Measurements from ENCODE around the gene THAP12. TPM values are rescaled to one million over a fixed set of nuclear protein-coding genes. Genes with fewer than 3 reads are reported as not detected.

THAP12 gene
- total and polyA plus RNA-seq, 4 donors = 5.6 to 21.9 (median 13.7) TPM

DNA sequence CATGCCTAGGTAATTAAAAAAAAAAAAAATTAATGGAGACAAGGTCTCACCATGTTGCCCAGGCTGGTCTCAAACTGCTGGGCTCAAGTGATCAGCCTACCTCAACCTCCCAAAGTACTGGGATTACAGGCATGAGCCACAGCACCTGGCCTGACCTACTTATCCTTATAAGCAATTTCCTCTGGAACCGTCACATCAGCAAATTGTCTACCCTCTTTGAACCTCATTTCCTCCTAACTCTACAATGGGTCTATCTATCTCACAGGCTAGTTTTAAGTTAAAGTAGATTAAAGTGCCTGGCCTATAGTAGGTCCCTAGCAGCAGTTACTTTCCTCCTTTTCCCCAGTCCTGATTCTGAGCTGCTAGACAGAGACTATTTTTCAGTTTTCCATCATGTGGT lies 43.5 kb downstream of the THAP12 start (continued):
- no peak for TF ChIP-seq EGR1 (IDR thresholded peaks at IDR 0.05; ENCODE audit: low read depth in 2 of 2)
- no peak for TF ChIP-seq SP1 (IDR thresholded peaks at IDR 0.05)
- TF ChIP-seq, protein P1, sequence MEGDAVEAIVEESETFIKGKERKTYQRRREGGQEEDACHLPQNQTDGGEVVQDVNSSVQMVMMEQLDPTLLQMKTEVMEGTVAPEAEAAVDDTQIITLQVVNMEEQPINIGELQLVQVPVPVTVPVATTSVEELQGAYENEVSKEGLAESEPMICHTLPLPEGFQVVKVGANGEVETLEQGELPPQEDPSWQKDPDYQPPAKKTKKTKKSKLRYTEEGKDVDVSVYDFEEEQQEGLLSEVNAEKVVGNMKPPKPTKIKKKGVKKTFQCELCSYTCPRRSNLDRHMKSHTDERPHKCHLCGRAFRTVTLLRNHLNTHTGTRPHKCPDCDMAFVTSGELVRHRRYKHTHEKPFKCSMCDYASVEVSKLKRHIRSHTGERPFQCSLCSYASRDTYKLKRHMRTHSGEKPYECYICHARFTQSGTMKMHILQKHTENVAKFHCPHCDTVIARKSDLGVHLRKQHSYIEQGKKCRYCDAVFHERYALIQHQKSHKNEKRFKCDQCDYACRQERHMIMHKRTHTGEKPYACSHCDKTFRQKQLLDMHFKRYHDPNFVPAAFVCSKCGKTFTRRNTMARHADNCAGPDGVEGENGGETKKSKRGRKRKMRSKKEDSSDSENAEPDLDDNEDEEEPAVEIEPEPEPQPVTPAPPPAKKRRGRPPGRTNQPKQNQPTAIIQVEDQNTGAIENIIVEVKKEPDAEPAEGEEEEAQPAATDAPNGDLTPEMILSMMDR (IDR thresholded peaks at IDR 0.05; ENCODE audit: low read depth, low read length, missing input control) = no peak

DNA sequence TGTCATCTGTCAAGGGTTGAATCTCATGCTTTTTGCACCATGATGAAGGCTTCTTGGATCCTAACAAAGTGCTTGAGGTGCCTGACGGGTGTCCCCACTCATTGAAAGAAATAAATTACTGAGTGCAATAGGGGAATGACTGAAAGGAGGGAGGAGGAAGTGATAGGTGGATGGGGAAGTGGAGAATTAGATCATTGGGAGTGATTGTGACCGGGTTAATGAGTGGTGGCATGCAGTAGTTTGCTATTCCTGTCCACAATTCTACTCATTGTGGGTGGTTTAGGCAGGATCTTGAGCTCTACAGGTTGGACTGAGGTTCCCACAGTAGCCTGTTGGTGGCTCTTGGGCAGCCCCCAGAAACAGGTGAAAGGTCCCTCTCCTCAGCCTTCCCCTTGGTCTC lies 44.3 kb downstream of the THAP12 start:
- Histone ChIP-seq H3K4me3 (ENCODE audit: low read depth in 1 of 3, low read length in 3 of 3) (no peak overlapping the region), H3K36me3 (ENCODE audit: control insufficient read depth in 4 of 4, insufficient read depth in 3 of 4, low read depth in 1 of 4, low read length in 3 of 4) (no peaks in the 10 kb centered on the region), H3K9me3 (ENCODE audit: control insufficient read depth in 4 of 4, low read length in 3 of 4) (peaks cover 0 to 6% (median 3%) of the 10 kb centered on the region in 4 donors), H3K4me1 (ENCODE audit: control insufficient read depth in 4 of 4, insufficient read depth in 4 of 4, low read length in 3 of 4) (no peaks in the 10 kb centered on the region), H3K27me3 (ENCODE audit: control insufficient read depth in 4 of 4, insufficient read depth in 4 of 4, low read length in 3 of 4) (no peaks in the 10 kb centered on the region), H3K27ac (ENCODE audit: low read depth in 1 of 2, low read length in 2 of 2) (no peak overlapping the region), H3K9ac (ENCODE audit: low read depth in 1 of 2, low read length in 2 of 2) (no peak overlapping the region)
- no peak for DNase-seq (ENCODE audit: low spot score)
- TF ChIP-seq SP1 (IDR thresholded peaks at IDR 0.05) (no peak), RXRA (IDR thresholded peaks at IDR 0.05) (no peak), JUND (IDR thresholded peaks at IDR 0.05) (no peak)
- WGBS = 86% methylated on average over 2 of the region's 2 CpGs

DNA sequence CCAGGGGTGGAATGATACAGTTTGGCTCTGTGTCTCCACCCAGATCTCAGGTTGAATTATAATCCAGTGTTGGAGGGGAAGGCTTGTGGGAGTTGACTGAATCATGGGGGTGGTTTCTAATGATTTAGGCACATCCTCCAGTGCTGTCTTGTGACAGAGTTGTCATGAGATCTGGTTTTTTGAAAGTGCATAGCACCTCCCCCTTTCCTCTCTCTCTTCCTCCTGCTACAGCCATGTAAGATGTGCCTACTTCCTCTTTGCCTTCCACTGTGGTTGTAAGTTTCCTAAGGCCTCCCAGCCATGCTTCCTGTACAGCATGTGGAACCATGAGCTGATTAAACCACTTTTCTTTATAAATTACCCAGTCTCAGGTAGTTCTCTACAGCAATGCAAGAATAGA lies 45.1 kb downstream of the THAP12 start:
- no peaks in the 10 kb centered on the region for H3K4me1 ChIP-seq (ENCODE audit: control insufficient read depth in 4 of 4, insufficient read depth in 4 of 4, low read length in 3 of 4)
- no peak overlapping the region for H3K4me3 ChIP-seq (ENCODE audit: low read depth in 1 of 3, low read length in 3 of 3)
- TF ChIP-seq SP1 (IDR thresholded peaks at IDR 0.05) (no peak), RAD21 (IDR thresholded peaks at IDR 0.05) (no peak), TAF1 (conservative IDR thresholded peaks at IDR 0.05) (no peak), YY1 (IDR thresholded peaks at IDR 0.05) (no peak), HNF4G (IDR thresholded peaks at IDR 0.05) (no peak), JUND (IDR thresholded peaks at IDR 0.05) (no peak), HNF4A (conservative IDR thresholded peaks at IDR 0.05) (no peak), RXRA (IDR thresholded peaks at IDR 0.05) (no peak), NR2F2 (IDR thresholded peaks at IDR 0.05) (no peak)
- TF ChIP-seq, protein P1 (IDR thresholded peaks at IDR 0.05; ENCODE audit: low read depth, low read length, missing input control) = no peak
- TF ChIP-seq, protein P2, sequence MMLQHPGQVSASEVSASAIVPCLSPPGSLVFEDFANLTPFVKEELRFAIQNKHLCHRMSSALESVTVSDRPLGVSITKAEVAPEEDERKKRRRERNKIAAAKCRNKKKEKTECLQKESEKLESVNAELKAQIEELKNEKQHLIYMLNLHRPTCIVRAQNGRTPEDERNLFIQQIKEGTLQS (IDR thresholded peaks at IDR 0.05) = no peak
- TF ChIP-seq, protein P3, sequence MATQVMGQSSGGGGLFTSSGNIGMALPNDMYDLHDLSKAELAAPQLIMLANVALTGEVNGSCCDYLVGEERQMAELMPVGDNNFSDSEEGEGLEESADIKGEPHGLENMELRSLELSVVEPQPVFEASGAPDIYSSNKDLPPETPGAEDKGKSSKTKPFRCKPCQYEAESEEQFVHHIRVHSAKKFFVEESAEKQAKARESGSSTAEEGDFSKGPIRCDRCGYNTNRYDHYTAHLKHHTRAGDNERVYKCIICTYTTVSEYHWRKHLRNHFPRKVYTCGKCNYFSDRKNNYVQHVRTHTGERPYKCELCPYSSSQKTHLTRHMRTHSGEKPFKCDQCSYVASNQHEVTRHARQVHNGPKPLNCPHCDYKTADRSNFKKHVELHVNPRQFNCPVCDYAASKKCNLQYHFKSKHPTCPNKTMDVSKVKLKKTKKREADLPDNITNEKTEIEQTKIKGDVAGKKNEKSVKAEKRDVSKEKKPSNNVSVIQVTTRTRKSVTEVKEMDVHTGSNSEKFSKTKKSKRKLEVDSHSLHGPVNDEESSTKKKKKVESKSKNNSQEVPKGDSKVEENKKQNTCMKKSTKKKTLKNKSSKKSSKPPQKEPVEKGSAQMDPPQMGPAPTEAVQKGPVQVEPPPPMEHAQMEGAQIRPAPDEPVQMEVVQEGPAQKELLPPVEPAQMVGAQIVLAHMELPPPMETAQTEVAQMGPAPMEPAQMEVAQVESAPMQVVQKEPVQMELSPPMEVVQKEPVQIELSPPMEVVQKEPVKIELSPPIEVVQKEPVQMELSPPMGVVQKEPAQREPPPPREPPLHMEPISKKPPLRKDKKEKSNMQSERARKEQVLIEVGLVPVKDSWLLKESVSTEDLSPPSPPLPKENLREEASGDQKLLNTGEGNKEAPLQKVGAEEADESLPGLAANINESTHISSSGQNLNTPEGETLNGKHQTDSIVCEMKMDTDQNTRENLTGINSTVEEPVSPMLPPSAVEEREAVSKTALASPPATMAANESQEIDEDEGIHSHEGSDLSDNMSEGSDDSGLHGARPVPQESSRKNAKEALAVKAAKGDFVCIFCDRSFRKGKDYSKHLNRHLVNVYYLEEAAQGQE (IDR thresholded peaks at IDR 0.05) = no peak
- TF ChIP-seq, protein P4, sequence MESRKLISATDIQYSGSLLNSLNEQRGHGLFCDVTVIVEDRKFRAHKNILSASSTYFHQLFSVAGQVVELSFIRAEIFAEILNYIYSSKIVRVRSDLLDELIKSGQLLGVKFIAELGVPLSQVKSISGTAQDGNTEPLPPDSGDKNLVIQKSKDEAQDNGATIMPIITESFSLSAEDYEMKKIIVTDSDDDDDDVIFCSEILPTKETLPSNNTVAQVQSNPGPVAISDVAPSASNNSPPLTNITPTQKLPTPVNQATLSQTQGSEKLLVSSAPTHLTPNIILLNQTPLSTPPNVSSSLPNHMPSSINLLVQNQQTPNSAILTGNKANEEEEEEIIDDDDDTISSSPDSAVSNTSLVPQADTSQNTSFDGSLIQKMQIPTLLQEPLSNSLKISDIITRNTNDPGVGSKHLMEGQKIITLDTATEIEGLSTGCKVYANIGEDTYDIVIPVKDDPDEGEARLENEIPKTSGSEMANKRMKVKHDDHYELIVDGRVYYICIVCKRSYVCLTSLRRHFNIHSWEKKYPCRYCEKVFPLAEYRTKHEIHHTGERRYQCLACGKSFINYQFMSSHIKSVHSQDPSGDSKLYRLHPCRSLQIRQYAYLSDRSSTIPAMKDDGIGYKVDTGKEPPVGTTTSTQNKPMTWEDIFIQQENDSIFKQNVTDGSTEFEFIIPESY (IDR thresholded peaks at IDR 0.05) = no peak
- TF ChIP-seq, protein P5, sequence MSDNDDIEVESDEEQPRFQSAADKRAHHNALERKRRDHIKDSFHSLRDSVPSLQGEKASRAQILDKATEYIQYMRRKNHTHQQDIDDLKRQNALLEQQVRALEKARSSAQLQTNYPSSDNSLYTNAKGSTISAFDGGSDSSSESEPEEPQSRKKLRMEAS (IDR thresholded peaks at IDR 0.05) = no peak
- H3K27me3 ChIP-seq (ENCODE audit: control insufficient read depth in 4 of 4, insufficient read depth in 4 of 4, low read length in 3 of 4) = no peaks in the 10 kb centered on the region
- no peak for DNase-seq (ENCODE audit: low spot score)
- H3K9me3 ChIP-seq (ENCODE audit: control insufficient read depth in 4 of 4, low read length in 3 of 4) = peaks cover 0 to 6% (median 3%) of the 10 kb centered on the region in 4 donors
- no peak overlapping the region for H3K27ac ChIP-seq (ENCODE audit: low read depth in 1 of 2, low read length in 2 of 2)
- no peak overlapping the region for H3K9ac ChIP-seq (ENCODE audit: low read depth in 1 of 2, low read length in 2 of 2)
- H3K36me3 ChIP-seq (ENCODE audit: control insufficient read depth in 4 of 4, insufficient read depth in 3 of 4, low read depth in 1 of 4, low read length in 3 of 4) = no peaks in the 10 kb centered on the region

Data from liver (tissue), 9 donors.